Panc1 (cell line): ENCODE data around the gene CDH23. TPM values are rescaled to one million over a fixed set of nuclear protein-coding genes. Genes with fewer than 3 reads are reported as not detected.

Source experiments
- ATAC-seq: fragments of 200-7000 bp; cut with Tn5 transposase; 2 replicates; pipeline ENCODE4 v1.9.1; 2020; ENCODE audit warnings: mild to moderate bottlenecking, moderate library complexity
- BruUV-seq: library from RNA; stranded (reverse); fragments of 400-500 nt; replicated peaks from 2 replicates; lab custom pipeline; 2021; lab: Mats Ljungman, UMichigan
- CTCF ChIA-PET: fragments of 300-600 bp; sonication (Branson Sonifier 250); formaldehyde crosslinking; loops from one replicate; lab custom pipeline; 2022; ENCODE audit warnings: antibody characterized with exemption; lab: Charles Lee
- POLR2A ChIA-PET: fragments of 300-600 bp; sonication (Branson Sonifier 250); formaldehyde crosslinking; loops from one replicate; lab custom pipeline; 2022; ENCODE audit warnings: antibody characterized with exemption; lab: Charles Lee
- DNase-seq: peaks from one replicate; pipeline ENCODE4 v3.0.0-alpha.2; 2010; ENCODE audit warnings: low read depth, low spot score
- H3K27ac ChIP-seq: 2 replicates; pipeline ENCODE4 v1.5.1; 2011; ENCODE audit warnings: mild to moderate bottlenecking, low read length, inconsistent platforms
- H3K27me3 ChIP-seq: fragments of 200-500 bp; sonication (Bioruptor generic); 2 replicates; pipeline ENCODE4 v1.6.0; 2014; ENCODE audit warnings: low read length, inconsistent platforms; ENCODE audit not compliant: control insufficient read depth, insufficient read depth
- H3K36me3 ChIP-seq: fragments of 200-500 bp; sonication (Bioruptor generic); 2 replicates; pipeline ENCODE4 v1.5.1; 2014; ENCODE audit warnings: inconsistent platforms, mild to moderate bottlenecking, low read length, moderate library complexity; ENCODE audit not compliant: control insufficient read depth, insufficient read depth
- H3K4me1 ChIP-seq: 2 replicates; pipeline ENCODE4 v1.5.1; 2011; ENCODE audit warnings: inconsistent platforms, mild to moderate bottlenecking, low read length, moderate library complexity; ENCODE audit not compliant: control insufficient read depth, insufficient read depth
- H3K4me3 ChIP-seq, 2 experiments: 2 replicates each; pipeline ENCODE4 v1.5.1; 2011 to 2012; ENCODE audit warnings: low read depth in 2 of 2, low read length in 2 of 2, mild to moderate bottlenecking in 2 of 2, inconsistent platforms in 1 of 2, moderate library complexity in 1 of 2
- H3K9me3 ChIP-seq: fragments of 200-500 bp; sonication (Bioruptor generic); 2 replicates; pipeline ENCODE4 v1.5.1; 2014; ENCODE audit warnings: low read depth, mild to moderate bottlenecking, inconsistent platforms, low read length, moderate library complexity; ENCODE audit not compliant: control insufficient read depth, insufficient read depth
- POLR2AphosphoS5 ChIP-seq: IDR thresholded peaks from 2 replicates; pipeline ENCODE4 v1.6.1; 2012; ENCODE audit warnings: mild to moderate bottlenecking, low read depth, low read length, moderate library complexity
- SIN3A ChIP-seq: IDR thresholded peaks from 2 replicates; pipeline ENCODE4 v1.6.1; 2012; ENCODE audit warnings: low read depth, mild to moderate bottlenecking, low read length, moderate library complexity, borderline replicate concordance; ENCODE audit not compliant: insufficient read depth
- TCF7L2 ChIP-seq: IDR thresholded peaks from 2 replicates; pipeline ENCODE4 v1.6.1; 2011; ENCODE audit warnings: mild to moderate bottlenecking, low read depth, low read length, inconsistent platforms
- in situ Hi-C: cut with HindIII; loops from 2 replicates; pipeline ENCODE4 v1.10.0; 2016; ENCODE audit warnings: low sequenced_read_pairs, low pct_unique_long_range_greater_than_20kb
- intact Hi-C: fragments of 100-400 bp; cut with micrococcal nuclease; formaldehyde crosslinking; loops from one replicate; pipeline ENCODE4 v1.10.0; 2022; ENCODE audit not compliant: unreplicated experiment
- total RNA-seq: library from RNA; stranded (reverse); gene quantifications from one replicate; pipeline ENCODE4 v1.2.1, GENCODE V29; 2021; ENCODE audit not compliant: unreplicated experiment
- TF ChIP-seq, protein P1 (sequence below): fragments of 450-650 bp; IDR thresholded peaks from 2 replicates; pipeline ENCODE4 v1.5.1; 2017; ENCODE audit warnings: mild to moderate bottlenecking
- TF ChIP-seq, protein P2 (sequence below), 2 experiments: IDR thresholded peaks; 2 replicates each; pipeline ENCODE4 v1.6.1; 2011 to 2012; ENCODE audit warnings: low read depth in 2 of 2, control low read depth in 1 of 2, low read length in 1 of 2, mild to moderate bottlenecking in 1 of 2, moderate library complexity in 1 of 2; ENCODE audit not compliant: insufficient read depth in 1 of 2

Gene CDH23
- total RNA-seq, 1 experiment from 2014 or later, result 2.7 TPM

DNA sequence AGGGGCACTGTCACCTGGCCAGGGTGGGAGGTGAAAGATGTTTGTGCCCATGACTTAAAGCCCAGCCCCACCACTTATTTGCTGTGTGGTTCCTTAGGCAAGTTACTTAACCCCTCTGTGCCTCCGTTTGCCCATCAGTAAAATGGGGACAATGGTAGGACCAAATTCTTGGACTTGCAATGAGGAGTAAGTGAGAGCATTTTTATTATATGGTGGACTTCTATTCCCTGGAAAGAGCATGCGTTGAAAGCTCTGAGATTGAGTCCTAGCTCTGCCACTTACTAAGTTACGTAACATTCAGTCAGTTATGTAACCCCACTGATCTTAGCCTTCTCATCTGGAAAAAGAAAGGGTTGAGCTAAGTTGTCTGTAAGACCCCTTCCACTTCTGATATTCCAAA lies 357.8 kb downstream of the CDH23 start:
- TF ChIP-seq, protein P1, sequence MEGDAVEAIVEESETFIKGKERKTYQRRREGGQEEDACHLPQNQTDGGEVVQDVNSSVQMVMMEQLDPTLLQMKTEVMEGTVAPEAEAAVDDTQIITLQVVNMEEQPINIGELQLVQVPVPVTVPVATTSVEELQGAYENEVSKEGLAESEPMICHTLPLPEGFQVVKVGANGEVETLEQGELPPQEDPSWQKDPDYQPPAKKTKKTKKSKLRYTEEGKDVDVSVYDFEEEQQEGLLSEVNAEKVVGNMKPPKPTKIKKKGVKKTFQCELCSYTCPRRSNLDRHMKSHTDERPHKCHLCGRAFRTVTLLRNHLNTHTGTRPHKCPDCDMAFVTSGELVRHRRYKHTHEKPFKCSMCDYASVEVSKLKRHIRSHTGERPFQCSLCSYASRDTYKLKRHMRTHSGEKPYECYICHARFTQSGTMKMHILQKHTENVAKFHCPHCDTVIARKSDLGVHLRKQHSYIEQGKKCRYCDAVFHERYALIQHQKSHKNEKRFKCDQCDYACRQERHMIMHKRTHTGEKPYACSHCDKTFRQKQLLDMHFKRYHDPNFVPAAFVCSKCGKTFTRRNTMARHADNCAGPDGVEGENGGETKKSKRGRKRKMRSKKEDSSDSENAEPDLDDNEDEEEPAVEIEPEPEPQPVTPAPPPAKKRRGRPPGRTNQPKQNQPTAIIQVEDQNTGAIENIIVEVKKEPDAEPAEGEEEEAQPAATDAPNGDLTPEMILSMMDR, result no peak
- TF ChIP-seq TCF7L2, result no peak
- TF ChIP-seq, protein P2, sequence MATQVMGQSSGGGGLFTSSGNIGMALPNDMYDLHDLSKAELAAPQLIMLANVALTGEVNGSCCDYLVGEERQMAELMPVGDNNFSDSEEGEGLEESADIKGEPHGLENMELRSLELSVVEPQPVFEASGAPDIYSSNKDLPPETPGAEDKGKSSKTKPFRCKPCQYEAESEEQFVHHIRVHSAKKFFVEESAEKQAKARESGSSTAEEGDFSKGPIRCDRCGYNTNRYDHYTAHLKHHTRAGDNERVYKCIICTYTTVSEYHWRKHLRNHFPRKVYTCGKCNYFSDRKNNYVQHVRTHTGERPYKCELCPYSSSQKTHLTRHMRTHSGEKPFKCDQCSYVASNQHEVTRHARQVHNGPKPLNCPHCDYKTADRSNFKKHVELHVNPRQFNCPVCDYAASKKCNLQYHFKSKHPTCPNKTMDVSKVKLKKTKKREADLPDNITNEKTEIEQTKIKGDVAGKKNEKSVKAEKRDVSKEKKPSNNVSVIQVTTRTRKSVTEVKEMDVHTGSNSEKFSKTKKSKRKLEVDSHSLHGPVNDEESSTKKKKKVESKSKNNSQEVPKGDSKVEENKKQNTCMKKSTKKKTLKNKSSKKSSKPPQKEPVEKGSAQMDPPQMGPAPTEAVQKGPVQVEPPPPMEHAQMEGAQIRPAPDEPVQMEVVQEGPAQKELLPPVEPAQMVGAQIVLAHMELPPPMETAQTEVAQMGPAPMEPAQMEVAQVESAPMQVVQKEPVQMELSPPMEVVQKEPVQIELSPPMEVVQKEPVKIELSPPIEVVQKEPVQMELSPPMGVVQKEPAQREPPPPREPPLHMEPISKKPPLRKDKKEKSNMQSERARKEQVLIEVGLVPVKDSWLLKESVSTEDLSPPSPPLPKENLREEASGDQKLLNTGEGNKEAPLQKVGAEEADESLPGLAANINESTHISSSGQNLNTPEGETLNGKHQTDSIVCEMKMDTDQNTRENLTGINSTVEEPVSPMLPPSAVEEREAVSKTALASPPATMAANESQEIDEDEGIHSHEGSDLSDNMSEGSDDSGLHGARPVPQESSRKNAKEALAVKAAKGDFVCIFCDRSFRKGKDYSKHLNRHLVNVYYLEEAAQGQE (IDR thresholded peaks at IDR 0.05; ENCODE audit: insufficient read depth in 1 of 2, low read depth in 2 of 2, low read length in 1 of 2), result no peak
- no peak for TF ChIP-seq SIN3A
- no peak for TF ChIP-seq POLR2AphosphoS5
- in situ Hi-C loops, result no loop called here
- CTCF ChIA-PET, result no interaction called here
- Histone ChIP-seq H3K27ac (no peak overlapping the region), H3K27me3 (no peaks in the 10 kb centered on the region), H3K4me3 (no peak overlapping the region), H3K9me3 (no peaks in the 10 kb centered on the region), H3K36me3 (no peaks in the 10 kb centered on the region), H3K4me1 (0 out of 2 replicates have a peak, but pooled peaks cover 2% of the 10 kb centered on the region)
- POLR2A ChIA-PET, result interaction anchor here (1.1 kb wide), 1 partner anchor 13 kb away, joined by 3 read pairs; no protein-coding TSS in a partner anchor
- ATAC-seq (no peak), DNase-seq (no peak)
- no TSS peak for BruUV-seq
- intact Hi-C loops, result no loop called here

DNA sequence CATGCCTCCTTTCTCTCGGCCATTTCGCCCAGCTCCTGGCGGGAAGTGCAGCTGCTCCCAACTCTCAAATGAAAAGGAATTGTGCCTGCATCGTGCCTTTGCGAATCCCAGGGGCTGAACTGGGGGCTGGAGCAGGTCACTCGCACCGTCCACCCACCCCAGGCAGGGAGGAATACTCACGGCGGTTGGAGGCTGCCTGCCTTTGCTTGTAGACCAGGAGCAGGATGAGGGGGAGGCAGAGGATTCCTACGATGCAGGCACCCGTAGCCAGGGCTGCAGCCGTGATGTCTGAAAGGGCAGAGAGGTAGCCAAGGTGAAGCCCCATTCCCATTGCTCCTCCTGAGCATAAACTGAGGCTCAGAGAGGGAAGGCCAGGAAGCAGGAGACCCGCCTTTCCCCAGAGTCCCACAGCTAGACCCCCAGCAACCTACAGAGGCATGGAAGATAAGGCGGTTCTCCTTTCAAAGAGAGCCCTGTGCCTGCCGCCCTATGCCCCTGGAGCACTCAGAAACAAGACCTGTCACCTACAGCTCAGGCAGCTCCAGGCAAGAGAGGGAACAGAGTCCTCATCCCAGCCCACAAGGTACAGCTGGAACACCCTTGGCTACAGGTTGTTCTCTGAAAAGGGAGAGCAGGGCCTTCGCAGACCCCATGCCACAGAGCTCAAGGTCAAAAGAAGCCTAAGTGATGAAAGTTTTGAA lies 358.6 kb downstream of the CDH23 start:
- in situ Hi-C loops (no loop called here), intact Hi-C loops (no loop called here)
- ATAC-seq, result no peak
- Histone ChIP-seq H3K27me3 (no peaks in the 10 kb centered on the region), H3K36me3 (no peaks in the 10 kb centered on the region), H3K4me1 (0 out of 2 replicates have a peak, but pooled peaks cover 2% of the 10 kb centered on the region), H3K9me3 (no peaks in the 10 kb centered on the region), H3K4me3 (no peak overlapping the region), H3K27ac (peak overlapping the region; percentile 23)
- DNase-seq, result no peak
- POLR2A ChIA-PET, result interaction anchor here (1.1 kb wide), 1 partner anchor 12 kb away, joined by 3 read pairs; no protein-coding TSS in a partner anchor
- TF ChIP-seq TCF7L2 (no peak), SIN3A (no peak), POLR2AphosphoS5 (no peak)
- TF ChIP-seq, protein P1, result no peak
- TF ChIP-seq, protein P2 (IDR thresholded peaks at IDR 0.05; ENCODE audit: insufficient read depth in 1 of 2, low read depth in 2 of 2, low read length in 1 of 2), result no peak
- BruUV-seq, result no TSS peak
- CTCF ChIA-PET, result no interaction called here
